ENCODE data around the gene SPAG16. TPM values are rescaled to one million over a fixed set of nuclear protein-coding genes. Genes with fewer than 3 reads are reported as not detected.

The SPAG16 gene
- total and polyA plus RNA-seq, 2 donors (not counting 1 experiment from before 2014, with no cell fraction given) = 24.1 to 36.8 TPM

GRCh38 chr2:213561759-213562158 lies 277.5 kb downstream of the SPAG16 start:
- no peaks in the 10 kb centered on the region for H3K9me3 ChIP-seq (ENCODE audit: control insufficient read depth, insufficient read depth, low read depth, low read length)
- DNase-seq (ENCODE audit: low read depth in 2 of 2) = no peak
- H3K36me3 ChIP-seq (ENCODE audit: control insufficient read depth, insufficient read depth, low read length) = no peaks in the 10 kb centered on the region
- H3K27ac ChIP-seq (ENCODE audit: insufficient read depth, low read length) = no peak overlapping the region
- H3K27me3 ChIP-seq (ENCODE audit: control insufficient read depth, insufficient read depth, low read length) = no peaks in the 10 kb centered on the region
- H4K20me1 ChIP-seq (ENCODE audit: control insufficient read depth, extremely low read depth, insufficient read depth, low read length) = no peaks in the 10 kb centered on the region
- H2AFZ ChIP-seq (ENCODE audit: low read length) = no peak overlapping the region
- H3K9ac ChIP-seq (ENCODE audit: insufficient read depth, low read length) = no peak overlapping the region
- H3K4me2 ChIP-seq (ENCODE audit: extremely low read depth, insufficient read depth, low read length) = no peak overlapping the region
- TF ChIP-seq EZH2 (IDR thresholded peaks at IDR 0.05; ENCODE audit: low read length, missing control alignments) (no peak), CTCF (conservative IDR thresholded peaks at IDR 0.05 in 1 of 2, IDR thresholded peaks at IDR 0.05 in 1 of 2; ENCODE audit: low read depth in 1 of 2, low read length in 2 of 2) (no peak)
- H3K4me3 ChIP-seq (replicated peaks in 1 of 4; ENCODE audit: control extremely low read depth in 1 of 4, insufficient read depth in 1 of 4, low read depth in 3 of 4, low read length in 4 of 4) = no peak overlapping the region
- H3K4me1 ChIP-seq (ENCODE audit: control insufficient read depth, extremely low read depth, insufficient read depth, low read length) = no peaks in the 10 kb centered on the region
- no peaks in the 10 kb centered on the region for H3K79me2 ChIP-seq (ENCODE audit: control insufficient read depth, insufficient read depth, low read length)

- no peak for DNase-seq (ENCODE audit: low read depth in 2 of 2)
- TF ChIP-seq EZH2 (IDR thresholded peaks at IDR 0.05; ENCODE audit: low read length, missing control alignments) = no peak
- no peak for TF ChIP-seq CTCF (conservative IDR thresholded peaks at IDR 0.05 in 1 of 2, IDR thresholded peaks at IDR 0.05 in 1 of 2; ENCODE audit: low read depth in 1 of 2, low read length in 2 of 2)
- H4K20me1 ChIP-seq (ENCODE audit: control insufficient read depth, extremely low read depth, insufficient read depth, low read length) = no peaks in the 10 kb centered on the region
Observed at GRCh38 chr2:213562539-213563180, 278.4 kb downstream of the SPAG16 start.

GRCh38 chr2:213566846-213567245 lies 282.6 kb downstream of the SPAG16 start:
- H2AFZ ChIP-seq (ENCODE audit: low read length) = no peak overlapping the region
- no peaks in the 10 kb centered on the region for H3K9me3 ChIP-seq (ENCODE audit: control insufficient read depth, insufficient read depth, low read depth, low read length)
- H3K27ac ChIP-seq (ENCODE audit: insufficient read depth, low read length) = no peak overlapping the region
- H4K20me1 ChIP-seq (ENCODE audit: control insufficient read depth, extremely low read depth, insufficient read depth, low read length) = no peaks in the 10 kb centered on the region
- H3K27me3 ChIP-seq (ENCODE audit: control insufficient read depth, insufficient read depth, low read length) = no peaks in the 10 kb centered on the region
- no peaks in the 10 kb centered on the region for H3K36me3 ChIP-seq (ENCODE audit: control insufficient read depth, insufficient read depth, low read length)
- no peaks in the 10 kb centered on the region for H3K4me1 ChIP-seq (ENCODE audit: control insufficient read depth, extremely low read depth, insufficient read depth, low read length)
- H3K79me2 ChIP-seq (ENCODE audit: control insufficient read depth, insufficient read depth, low read length) = no peaks in the 10 kb centered on the region
- no peak overlapping the region for H3K4me2 ChIP-seq (ENCODE audit: extremely low read depth, insufficient read depth, low read length)
- TF ChIP-seq EZH2 (IDR thresholded peaks at IDR 0.05; ENCODE audit: low read length, missing control alignments) (no peak), CTCF (conservative IDR thresholded peaks at IDR 0.05 in 1 of 2, IDR thresholded peaks at IDR 0.05 in 1 of 2; ENCODE audit: low read depth in 1 of 2, low read length in 2 of 2) (no peak)
- H3K9ac ChIP-seq (ENCODE audit: insufficient read depth, low read length) = no peak overlapping the region
- no peak for DNase-seq (ENCODE audit: low read depth in 2 of 2)
- H3K4me3 ChIP-seq (replicated peaks in 1 of 4; ENCODE audit: control extremely low read depth in 1 of 4, insufficient read depth in 1 of 4, low read depth in 3 of 4, low read length in 4 of 4) = no peak overlapping the region

More at GRCh38 chr2:213562539-213563180, 278.4 kb downstream of the SPAG16 start:
- Histone ChIP-seq H3K4me1 (ENCODE audit: control insufficient read depth, extremely low read depth, insufficient read depth, low read length) (no peaks in the 10 kb centered on the region), H2AFZ (ENCODE audit: low read length) (no peak overlapping the region), H3K79me2 (ENCODE audit: control insufficient read depth, insufficient read depth, low read length) (no peaks in the 10 kb centered on the region), H3K27ac (ENCODE audit: insufficient read depth, low read length) (no peak overlapping the region), H3K4me3 (replicated peaks in 1 of 4; ENCODE audit: control extremely low read depth in 1 of 4, insufficient read depth in 1 of 4, low read depth in 3 of 4, low read length in 4 of 4) (no peak overlapping the region), H3K27me3 (ENCODE audit: control insufficient read depth, insufficient read depth, low read length) (no peaks in the 10 kb centered on the region), H3K9me3 (ENCODE audit: control insufficient read depth, insufficient read depth, low read depth, low read length) (no peaks in the 10 kb centered on the region), H3K4me2 (ENCODE audit: extremely low read depth, insufficient read depth, low read length) (no peak overlapping the region), H3K36me3 (ENCODE audit: control insufficient read depth, insufficient read depth, low read length) (no peaks in the 10 kb centered on the region), H3K9ac (ENCODE audit: insufficient read depth, low read length) (no peak overlapping the region)

Data from fibroblast of lung (primary cell).